CD4-positive, alpha-beta T cell treated with Interleukin-2 at 100 ng/mL for 4 hours (primary cell): Measurements from ENCODE around the gene PTPRF.

Experiments used
- DNase-seq: peaks from one replicate; pipeline ENCODE4 v3.0.0-alpha.2; 2020; ENCODE audit warnings: low spot score

Gene PTPRF

DNA sequence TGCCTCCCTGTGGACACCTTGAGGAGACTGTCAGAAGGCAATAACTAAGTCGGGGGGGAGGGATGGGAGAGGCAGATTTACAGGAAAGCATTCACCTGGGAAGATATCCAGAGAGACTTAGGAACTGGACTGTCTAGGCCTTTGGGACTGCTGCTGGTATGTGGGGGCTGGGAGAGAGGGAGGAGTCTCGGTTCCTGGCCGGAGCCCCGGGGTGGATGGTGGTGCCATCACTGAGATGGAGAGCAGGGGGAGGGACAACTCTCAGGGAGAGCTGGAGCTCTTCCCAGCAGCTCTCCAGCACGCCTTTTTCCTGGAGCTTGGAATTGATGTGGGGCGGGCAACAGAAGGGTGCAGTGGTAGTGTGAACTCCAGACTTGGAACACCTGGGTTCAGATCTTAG is 22.1 kb downstream of the PTPRF start:
- DNase-seq = no peak

DNA sequence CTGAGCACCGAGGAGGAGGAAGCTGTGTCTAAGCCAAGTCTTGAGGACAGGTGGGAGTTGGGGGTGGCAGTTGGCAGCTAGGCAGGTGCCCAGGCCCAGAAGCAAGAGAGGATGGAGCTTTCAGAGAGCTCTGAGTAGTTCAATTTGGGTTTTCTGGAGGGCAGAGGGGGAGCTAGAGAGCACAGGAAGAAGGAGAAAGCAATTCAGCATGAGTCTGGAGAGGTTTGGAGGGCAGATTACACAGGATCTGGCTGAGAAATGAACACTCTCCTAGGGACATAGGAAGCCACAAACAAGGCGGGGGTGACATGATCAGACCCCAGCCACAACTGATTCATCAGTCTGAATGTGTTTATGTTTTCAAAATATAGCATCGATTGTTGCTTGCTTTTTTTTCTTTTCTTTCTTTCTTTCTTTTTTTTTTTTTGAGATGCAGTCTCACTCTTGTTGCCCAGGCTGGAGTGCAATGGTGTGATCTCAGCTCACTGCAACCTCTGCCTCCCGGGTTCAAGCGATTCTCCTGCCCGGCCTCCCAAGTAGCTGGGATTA is 23.8 kb downstream of the PTPRF start:
- peak; percentile 32 for DNase-seq

DNA sequence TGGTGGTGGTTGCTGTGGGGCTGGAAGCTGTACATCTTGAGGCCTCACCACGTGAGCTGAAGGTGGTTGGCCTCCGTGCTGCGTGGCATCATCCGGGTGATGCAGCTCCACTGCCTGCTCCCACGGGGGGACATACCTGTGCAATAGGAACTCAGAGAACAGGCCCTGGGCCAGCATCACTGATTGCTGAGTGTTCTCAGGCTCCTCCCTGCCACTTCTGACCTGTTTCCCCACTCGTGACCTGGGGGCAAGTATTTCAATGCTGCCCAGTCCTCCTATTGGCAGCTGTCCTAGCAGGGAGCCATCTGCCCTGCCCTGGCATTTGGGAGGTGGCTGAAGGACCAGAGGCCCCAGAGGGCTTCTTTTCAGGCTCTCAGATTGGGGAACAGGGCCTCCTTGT is 26.1 kb downstream of the PTPRF start:
- no peak for DNase-seq

GRCh38 chr1:43557744-43558245 is 27.1 kb downstream of the PTPRF start:
- no peak for DNase-seq

- no peak for DNase-seq
Observed at GRCh38 chr1:43558346-43558841, 27.7 kb downstream of the PTPRF start.

DNA sequence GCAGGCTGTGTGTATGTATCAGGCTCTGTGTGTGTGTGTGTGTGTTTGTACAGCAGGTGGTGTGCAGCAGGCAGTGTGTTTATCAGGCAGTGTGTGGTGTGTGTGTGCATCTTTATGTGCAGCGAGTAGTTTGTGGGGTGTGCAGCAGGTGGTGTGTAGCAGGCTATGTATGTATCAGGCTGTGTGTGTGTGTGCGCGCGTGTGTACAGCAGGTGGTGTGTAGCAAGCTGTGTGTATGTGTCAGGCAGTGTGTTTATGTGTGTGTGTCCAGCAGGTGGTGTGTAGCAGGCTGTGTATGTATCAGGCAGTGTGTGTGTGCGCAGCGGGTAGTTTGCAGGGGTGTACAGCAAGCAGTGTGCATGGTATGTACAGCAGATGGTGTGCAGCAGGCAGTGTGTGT is 29.0 kb downstream of the PTPRF start:
- DNase-seq = no peak

DNA sequence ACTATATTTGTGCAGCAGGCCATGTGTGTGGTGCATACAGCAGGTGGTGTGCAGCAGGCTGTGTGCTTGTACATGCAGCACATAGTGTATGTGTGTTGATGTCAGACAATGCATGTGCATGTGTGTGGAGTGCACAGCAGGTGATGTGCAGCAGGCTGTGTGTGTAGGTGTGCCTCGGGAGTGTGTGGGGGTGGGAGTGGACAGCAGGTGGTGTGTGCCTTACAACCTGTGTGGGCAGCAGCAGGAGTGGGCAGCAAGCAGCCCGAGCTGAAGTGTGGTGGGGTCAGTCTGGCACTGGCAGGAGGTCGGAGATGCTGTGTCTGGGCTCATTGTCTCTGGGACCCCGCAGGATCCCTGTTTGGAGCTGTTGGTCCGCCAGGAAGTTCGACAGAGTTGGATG is 29.6 kb downstream of the PTPRF start:
- DNase-seq = no peak

DNA sequence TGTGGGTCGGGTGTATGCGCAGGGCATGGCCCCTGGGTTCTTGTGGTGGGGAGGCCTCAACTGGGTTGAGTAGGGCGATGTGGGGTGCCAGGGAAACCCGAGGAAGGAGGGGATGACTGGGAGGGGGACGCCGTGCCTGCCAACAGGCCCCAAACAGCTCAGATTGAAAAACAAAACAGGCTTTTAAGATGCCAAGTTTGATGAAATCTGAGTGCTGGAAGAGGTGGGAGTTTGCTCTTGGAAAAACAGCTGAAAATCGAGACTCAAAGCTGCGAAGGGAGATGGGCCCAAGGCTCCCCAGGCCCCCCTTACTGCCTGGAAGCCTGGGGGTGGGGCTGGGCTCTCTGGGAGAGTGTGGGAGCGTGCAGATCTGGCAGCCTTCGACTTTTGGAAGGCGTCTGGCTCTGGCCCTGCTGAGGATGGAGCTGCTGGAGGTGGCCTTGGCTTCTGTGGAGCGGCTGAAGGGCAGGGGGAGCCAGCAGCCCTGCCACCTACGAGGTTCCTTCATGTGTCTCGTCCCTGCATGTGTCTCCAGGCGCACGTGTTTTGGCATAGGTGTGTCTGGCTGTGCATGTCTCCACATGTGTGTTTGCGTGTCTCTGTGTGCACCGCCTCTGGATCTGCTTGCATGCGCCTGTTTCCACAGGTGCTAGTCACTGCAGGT is 33.3 kb downstream of the PTPRF start:
- DNase-seq = no peak

DNA sequence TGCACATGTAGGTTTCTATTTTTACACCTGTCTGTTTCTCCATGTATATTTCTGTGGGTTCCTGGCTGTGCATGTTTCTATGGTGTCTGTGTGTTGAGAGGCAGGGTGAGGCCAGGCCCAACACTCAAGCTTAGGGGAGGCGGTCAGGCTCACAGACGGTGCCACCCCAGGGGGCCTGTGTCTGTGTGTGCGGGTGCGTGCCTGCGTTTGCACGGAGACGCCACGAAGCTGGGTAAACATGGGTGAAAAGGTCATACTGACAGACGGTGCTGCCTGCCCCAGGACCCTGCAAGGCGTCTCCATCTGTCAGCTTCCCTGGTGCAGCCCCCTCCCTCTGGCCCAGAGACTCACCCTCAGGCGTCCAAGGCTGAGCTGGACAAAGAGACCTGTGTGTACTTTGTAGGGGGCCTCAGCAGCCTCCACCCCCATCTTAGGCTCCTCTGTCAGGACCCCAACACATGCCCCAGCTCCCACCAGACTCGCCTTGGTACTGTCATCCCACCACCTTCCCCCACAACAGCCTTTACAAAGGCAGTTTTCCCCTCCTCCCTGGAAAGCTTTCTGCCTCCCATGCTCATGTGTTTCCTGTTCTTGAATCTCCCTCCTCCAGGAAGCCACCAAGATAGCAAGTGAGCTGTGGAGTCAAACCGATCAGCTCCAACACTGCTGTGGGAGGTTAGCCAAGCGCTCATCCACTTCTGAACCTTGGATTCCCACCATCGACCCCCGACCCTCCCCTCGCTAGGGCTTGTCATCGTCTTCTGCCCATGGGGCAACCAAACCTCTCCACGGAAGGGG is 34.1 kb downstream of the PTPRF start:
- DNase-seq = no peak

- peak; percentile 3 for DNase-seq
Observed at GRCh38 chr1:43565600-43566360, 35.1 kb downstream of the PTPRF start.

- no peak for DNase-seq
Observed at GRCh38 chr1:43566382-43567044, 35.8 kb downstream of the PTPRF start.

DNA sequence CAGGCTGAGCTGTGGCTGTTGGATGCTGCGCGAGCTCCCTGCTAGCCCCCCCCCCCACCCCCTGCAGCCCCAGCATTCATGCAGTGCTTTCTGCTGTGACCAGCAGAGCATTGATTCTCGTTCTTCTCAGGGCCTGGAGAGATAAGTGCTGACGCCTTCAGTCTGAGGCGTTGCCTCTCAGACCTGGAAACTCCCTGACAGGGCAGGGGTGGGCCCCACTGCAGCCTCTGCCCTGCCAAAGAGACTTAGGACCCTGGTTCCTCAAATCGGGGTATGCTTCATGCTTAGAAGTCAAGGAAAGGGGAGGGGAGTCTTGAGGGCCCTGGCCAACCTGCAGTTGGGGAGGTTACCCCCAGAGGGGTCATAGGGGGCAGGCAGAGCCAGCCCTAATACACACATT is 38.5 kb downstream of the PTPRF start:
- DNase-seq = no peak

- DNase-seq = no peak
Observed at GRCh38 chr1:43570277-43570676, 39.6 kb downstream of the PTPRF start.

DNA sequence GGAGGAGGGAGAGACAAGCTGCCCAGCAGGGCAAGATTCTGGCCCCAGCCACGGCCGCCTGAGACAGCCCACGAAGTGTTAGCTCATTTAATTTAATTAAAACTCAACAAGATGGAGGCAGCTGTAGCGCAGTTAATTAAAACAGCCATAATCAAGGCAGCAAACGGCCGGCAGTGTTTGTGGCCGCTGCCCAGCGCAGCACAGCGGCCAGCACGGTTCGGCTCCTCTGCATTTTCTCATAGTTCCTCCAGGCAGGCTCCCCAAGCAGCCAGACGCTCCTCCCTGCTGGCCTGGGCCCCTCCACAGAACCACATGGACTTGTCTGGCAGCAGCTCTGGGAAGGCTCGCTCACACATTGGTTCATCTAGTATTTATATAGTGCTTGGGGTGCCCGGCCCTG is 40.0 kb downstream of the PTPRF start:
- DNase-seq = no peak

- no peak for DNase-seq
Observed at GRCh38 chr1:43572084-43572483, 41.4 kb downstream of the PTPRF start.

GRCh38 chr1:43572538-43572937 is 41.9 kb downstream of the PTPRF start:
- DNase-seq = no peak

- DNase-seq = no peak
Observed at GRCh38 chr1:43573066-43573800, 42.5 kb downstream of the PTPRF start.

- DNase-seq = no peak
Observed at GRCh38 chr1:43576521-43576920, 45.8 kb downstream of the PTPRF start.

DNA sequence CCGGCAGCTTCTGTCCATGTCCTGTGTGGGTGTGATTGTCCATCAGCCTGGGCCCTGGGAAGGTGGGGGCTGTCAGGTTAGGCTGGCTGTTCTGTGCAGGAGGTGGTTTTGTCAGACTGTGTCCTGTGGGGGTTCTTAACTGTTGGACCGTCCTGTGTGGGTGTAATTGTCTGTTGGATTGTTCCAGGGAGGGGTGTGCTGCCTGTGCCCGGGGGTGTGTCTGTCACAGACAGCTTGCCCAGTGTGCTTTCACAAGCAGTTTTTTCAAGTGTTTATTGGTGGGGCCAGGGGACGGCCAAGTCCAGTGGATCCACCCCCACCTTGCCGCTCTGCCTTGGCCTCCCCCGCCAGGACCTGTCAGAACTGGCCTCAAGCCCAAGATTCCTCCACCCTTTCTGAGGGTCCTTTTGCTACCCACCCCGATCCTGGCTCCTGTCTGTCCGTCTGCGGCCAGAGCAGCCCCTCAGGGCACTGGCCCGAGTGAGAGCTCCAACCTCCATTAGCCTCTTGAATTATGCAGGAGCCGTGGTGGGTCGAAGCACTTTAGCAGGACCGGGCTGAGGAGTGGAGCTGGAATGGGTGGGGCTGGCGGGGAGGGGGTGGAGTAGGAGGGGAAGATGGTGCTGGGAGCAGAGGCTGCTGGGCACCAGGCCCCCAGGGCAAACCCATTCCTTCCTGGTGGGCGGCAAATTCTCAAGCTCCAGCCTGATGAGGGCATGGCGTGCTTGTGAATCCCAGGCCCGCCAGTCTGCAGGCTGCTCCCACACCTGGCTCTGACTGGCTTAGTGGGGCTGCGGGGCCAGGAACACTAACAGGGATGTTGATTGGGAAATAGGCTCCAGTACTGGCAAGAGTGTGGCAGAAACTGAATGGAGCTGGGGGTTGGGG is 47.2 kb downstream of the PTPRF start:
- DNase-seq = no peak

DNA sequence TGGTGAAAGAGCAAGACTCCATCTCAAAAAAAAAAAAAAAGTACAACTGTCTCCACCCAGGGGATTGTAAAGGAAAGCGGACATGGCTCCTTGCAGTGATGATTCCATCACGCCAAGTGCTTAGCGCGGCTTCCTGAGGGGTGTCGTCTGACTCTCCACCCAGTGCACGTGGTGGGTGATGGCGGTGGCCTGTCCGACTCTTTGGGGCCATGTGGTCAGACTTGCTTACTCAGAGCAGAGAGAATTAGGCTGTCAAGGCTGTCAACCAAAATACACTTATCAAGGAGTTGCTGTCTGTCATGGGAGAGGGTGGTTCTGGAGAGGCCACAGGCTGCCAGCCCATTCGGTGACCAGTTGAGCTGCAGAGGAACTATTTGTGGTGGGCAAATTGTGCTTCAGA is 49.4 kb downstream of the PTPRF start:
- no peak for DNase-seq
